Esophagus muscularis mucosa (tissue), 4 donors: ENCODE results near the gene BNIP3.

Experiments
- EP300 ChIP-seq: sonication (generic); formaldehyde crosslinking; IDR thresholded peaks from one replicate; pipeline ENCODE4 v1.6.1; 2017; ENCODE audit warnings: antibody characterized with exemption
- POLR2A ChIP-seq: fragments of 450-650 bp; IDR thresholded peaks from one replicate; pipeline ENCODE4 v1.6.1; 2017; ENCODE audit warnings: antibody characterized with exemption, moderate library complexity, mild to moderate bottlenecking, low read depth
- POLR2AphosphoS5 ChIP-seq, 2 donors: sonication (generic); formaldehyde crosslinking; IDR thresholded peaks; one replicate each; pipeline ENCODE4 v1.6.1; 2017; ENCODE audit warnings: antibody characterized with exemption in 2 of 2
- TF ChIP-seq, protein P1 (sequence below), 3 experiments: fragments of 200-600 bp in 2 of 3; fragments of 450-650 bp in 1 of 3; sonication (generic) in 2 of 3; IDR thresholded peaks; one replicate each; pipeline ENCODE4 v1.5.1; 2017 to 2019; ENCODE audit warnings: antibody characterized with exemption in 3 of 3, mild to moderate bottlenecking in 2 of 3, moderate library complexity in 1 of 3

DNA sequence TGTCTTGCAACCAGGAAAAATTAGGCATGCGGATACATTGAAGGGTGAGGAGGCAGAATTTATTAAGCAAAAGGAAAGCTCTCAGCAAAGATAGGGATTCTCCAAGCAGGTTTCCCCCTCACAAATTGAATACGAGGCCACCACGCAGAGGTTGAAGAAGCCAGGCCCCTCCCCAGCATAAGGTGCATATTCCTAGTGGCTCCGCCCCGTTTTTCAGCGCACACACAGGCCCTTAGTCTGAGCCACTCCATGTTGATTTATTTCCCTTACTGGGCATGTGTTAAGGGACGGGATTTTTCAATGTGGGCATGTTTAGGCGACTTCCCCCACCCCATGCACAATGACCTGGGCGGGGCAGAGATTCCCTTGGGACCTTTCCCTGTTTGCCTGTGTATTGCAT is 56.0 kb downstream of the BNIP3 start:
- TF ChIP-seq, protein P1, sequence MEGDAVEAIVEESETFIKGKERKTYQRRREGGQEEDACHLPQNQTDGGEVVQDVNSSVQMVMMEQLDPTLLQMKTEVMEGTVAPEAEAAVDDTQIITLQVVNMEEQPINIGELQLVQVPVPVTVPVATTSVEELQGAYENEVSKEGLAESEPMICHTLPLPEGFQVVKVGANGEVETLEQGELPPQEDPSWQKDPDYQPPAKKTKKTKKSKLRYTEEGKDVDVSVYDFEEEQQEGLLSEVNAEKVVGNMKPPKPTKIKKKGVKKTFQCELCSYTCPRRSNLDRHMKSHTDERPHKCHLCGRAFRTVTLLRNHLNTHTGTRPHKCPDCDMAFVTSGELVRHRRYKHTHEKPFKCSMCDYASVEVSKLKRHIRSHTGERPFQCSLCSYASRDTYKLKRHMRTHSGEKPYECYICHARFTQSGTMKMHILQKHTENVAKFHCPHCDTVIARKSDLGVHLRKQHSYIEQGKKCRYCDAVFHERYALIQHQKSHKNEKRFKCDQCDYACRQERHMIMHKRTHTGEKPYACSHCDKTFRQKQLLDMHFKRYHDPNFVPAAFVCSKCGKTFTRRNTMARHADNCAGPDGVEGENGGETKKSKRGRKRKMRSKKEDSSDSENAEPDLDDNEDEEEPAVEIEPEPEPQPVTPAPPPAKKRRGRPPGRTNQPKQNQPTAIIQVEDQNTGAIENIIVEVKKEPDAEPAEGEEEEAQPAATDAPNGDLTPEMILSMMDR (IDR thresholded peaks at IDR 0.05) = no peak
- TF ChIP-seq POLR2A = no peak
- TF ChIP-seq EP300 = no peak
- no peak for TF ChIP-seq POLR2AphosphoS5 (IDR thresholded peaks at IDR 0.05)
